NCI-H1436 (cell line): ENCODE results near the gene BLMH.

Experiments used
- DNase-seq: peaks from one replicate; lab custom pipeline; 2025; lab: John Stamatoyannopoulos, UW

Gene BLMH

DNA sequence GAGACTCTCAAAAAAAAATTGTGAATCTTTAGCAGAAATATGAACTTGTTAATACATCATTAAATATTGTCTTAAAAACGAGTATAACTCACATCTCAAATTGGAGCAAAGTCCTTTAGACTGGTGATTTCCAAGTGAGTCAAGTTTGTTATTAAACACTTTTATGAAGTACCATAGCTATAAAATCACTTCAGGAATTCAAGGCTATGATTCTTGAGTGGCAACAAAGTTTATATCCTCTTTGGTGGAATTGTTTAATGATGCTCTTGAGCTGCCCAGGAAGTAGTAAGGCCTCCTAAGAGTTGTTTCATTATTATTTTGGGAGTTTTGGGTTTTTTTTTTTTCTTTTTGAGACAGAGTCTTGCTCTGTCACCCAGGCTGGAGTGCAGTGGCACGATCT is 16.7 kb upstream of the BLMH start:
- no peak for DNase-seq

DNA sequence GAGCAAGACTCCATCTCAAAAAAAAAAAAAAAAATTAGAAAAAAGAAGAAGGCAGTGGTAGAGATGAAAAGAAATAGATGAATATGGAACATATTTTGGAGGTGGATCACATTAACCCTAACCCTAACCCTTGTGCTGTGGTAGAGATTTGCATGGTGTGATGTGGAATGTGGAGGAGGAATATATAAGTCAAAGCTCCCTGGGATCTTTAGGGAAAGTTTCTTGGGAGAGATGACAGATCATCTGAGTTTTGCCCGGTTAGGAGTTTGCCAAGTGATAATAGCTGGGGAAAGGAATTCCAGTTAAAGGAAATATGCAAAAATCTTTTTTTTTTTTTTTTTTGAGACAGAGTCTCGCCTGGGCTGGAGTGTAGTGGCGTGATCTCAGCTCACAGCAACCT is 13.0 kb upstream of the BLMH start:
- no peak for DNase-seq

- no peak for DNase-seq
These were observed 10.5 kb upstream of the BLMH start for GRCh38 chr17:30302241-30302640.

GRCh38 chr17:30300818-30301217 is 9.1 kb upstream of the BLMH start:
- no peak for DNase-seq

GRCh38 chr17:30299000-30299399 is 7.3 kb upstream of the BLMH start:
- no peak for DNase-seq

DNA sequence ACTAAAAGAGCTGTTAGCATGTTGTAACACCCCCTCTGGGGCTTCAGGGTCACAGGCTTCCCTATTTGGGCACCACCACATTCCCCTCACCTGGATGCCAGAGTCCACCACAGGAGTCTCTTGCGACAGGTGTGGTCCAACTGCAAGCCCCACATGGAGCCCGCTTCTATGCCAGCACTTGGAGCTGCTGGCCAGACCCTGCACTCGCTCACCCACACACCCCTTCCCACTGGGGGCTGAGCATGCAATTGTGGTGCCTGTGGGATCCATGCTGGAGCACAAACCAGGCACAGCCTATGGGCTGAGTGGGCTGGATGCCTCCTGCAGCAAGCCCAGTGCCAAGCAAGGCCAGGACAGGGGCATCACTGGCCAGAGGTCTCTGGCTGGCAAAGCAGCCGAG is 6.0 kb upstream of the BLMH start:
- DNase-seq: no peak

DNA sequence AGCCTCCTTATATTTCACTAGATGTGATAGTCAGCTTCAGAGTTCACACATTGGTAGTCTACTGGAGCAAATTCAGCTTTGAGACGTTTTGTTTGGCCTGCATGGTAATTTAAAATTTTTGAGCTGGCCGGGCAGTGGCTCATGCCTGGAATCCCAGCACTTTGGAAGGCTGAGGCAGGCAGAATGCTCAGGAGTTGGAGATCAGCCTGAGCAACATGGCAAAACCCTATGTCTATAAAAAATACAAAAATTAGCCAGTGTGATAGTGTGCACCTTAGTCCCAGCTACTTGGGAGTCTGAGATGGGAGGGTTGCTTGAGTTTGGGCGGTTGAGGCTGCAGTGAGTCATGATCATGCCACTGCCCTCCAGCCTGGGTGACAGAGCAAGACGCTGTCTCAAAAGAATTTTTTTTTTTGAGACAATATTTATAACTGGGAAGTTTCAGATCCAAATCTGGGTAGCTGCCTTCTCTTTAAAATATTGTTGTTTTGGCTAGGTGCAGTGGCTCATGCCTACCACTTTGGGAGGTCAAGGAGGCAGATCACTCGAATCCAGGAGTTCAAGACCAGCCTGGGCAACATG is 4.8 kb upstream of the BLMH start:
- no peak for DNase-seq

- no peak for DNase-seq
These were observed 628 bp upstream of the BLMH start for GRCh38 chr17:30292286-30292858.

DNA sequence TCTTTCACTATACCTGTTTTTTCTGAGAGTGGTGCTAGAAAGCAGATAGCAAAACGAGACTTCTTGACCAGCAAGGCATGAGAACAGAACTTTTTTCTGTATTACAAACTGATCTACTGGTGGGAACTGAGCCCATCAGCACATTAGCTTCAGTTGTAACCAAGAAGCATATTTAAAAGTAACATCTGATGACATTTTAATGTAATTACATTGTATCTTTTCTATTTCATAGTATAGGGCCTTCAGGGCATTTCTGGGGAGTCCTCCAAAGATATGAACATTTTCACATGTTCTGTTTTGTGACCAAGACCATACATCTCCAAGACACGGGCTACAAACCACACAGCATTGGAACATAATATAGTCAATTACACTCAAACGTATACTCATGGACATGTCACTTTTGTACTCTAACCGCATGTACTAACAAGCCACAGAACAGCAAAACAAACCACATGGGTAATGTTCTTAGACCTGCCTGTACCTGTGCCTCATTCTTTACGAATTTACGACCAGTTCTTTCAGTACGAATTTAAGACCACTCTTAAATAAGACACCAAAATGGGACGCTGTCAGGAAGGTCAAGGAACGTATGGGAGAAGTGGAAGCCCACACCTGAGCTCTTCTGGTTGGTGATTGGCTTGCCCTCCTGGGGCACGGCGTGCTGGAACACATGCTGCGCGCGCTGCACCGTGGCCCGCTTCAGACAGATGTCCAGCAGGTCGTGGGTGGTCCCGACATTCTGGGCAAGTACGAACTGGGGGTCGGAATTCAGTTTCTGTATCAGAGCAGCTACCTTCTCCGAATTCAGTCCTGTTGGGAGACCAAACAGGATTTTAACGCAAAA is 825 bp downstream of the BLMH start:
- no peak for DNase-seq

GRCh38 chr17:30290077-30290476 is 1.7 kb downstream of the BLMH start:
- no peak for DNase-seq

DNA sequence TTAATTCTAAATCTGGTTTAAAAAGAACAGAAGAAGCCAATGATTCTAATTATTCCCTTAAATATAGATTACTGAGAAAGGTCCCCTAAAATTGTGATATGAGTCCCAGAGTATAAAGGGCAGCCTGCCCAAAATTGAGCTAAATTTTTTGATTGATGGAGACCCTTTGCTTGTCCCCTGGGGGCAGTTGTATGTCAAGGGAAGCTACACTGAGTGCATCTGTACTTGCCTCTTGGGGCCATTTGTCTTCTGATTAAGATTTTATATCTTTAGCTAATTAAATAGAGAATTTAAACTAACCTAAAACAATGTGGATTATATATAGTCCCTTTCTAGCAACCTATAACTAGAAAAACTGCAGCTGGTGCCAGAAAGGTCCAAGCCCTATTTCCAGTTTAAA is 12.6 kb downstream of the BLMH start:
- no peak for DNase-seq

DNA sequence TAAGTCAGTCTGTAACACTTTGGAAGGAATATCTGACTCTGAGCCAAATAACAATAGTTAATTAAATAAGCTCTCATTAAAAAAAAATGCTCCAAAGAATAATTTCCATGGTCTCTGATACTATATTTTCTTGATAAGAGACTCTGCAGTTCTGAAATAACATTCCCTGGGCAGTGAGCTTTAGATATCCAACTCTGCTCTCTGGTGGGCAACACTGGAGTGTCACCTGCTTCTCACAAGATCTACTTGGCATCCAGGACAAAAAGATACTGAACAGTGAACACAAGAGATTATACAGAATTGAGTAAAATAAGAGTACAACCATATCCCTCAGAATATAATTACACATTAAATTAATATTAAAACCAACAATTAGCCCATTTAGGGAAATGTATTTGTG is 13.7 kb downstream of the BLMH start:
- DNase-seq: peak; percentile 10

DNA sequence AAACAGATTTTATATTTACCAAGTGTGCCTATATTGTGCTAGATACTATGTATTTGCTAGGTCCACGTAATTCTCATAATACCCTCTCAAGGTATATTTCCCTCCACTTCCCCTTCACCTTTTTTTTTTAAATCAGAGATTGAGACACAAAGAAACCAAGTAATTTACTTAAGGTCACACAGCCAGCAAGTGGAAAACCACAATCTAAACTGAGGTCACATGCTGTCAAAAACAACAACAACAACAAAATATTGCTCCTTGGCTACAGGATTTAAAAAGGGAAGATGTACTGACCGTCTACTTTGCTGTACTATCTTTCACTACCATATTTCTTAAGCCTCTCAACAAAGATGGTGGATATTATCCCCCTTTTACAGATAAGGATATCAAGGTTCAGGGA is 15.8 kb downstream of the BLMH start:
- no peak for DNase-seq

DNA sequence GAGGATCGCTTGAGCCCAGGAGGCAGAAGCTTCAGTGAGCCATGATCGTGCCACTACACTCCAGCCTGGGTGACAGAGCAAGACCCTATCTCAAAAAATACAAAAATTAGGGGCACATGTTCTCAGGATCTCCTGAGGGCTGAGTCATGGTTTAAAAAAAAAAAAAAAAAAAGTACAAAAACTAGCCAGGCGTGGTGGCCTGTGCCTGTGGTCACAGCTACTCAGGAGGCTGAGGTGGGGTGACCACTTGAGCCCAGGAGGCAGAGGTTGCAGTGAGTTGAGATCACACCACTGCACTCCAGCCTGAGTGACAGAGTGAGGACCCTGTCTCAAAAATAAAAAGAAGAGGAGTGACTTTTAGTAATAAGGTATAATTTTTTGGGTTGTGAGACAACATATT is 16.9 kb downstream of the BLMH start:
- DNase-seq: no peak

DNA sequence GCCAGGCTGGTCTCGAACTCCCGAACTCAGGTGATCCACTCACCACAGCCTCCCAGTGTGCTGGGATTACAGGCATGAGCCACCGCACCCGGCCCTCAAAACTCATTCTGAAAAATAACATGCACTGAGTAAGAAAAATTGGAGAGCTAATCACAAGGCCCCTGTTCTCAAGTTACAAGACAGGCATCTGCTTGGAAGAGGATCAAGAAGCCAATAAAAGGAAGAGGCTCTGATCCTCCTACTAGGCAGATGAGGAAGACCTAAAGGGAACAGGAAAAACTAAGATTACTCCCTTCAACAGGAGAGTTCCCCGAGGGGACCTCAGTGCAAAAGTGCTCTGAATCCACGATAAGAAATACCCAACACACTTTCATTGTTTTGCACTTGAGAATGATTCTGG is 18.4 kb downstream of the BLMH start:
- no peak for DNase-seq

DNA sequence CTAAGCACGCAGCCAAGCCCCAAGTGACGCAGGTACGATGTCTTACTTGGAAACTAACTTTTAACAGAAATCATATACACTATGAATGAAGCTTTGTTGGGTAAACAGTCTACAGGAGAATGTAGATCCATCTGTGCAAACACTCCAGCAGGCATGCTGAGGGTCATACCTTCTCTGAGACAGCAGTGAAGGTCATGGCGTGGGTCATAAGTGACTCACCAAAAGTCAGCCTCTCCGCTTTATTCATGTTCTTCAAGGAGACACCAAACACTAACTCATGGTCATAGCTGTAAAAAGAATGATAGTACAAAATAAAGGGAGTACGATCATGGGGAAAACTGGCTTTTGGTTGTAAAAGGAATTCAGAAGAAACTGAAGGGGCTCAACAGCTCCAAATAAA is 20.6 kb downstream of the BLMH start:
- DNase-seq: no peak

- DNase-seq: no peak
These were observed 24.1 kb downstream of the BLMH start for GRCh38 chr17:30267625-30268024.

DNA sequence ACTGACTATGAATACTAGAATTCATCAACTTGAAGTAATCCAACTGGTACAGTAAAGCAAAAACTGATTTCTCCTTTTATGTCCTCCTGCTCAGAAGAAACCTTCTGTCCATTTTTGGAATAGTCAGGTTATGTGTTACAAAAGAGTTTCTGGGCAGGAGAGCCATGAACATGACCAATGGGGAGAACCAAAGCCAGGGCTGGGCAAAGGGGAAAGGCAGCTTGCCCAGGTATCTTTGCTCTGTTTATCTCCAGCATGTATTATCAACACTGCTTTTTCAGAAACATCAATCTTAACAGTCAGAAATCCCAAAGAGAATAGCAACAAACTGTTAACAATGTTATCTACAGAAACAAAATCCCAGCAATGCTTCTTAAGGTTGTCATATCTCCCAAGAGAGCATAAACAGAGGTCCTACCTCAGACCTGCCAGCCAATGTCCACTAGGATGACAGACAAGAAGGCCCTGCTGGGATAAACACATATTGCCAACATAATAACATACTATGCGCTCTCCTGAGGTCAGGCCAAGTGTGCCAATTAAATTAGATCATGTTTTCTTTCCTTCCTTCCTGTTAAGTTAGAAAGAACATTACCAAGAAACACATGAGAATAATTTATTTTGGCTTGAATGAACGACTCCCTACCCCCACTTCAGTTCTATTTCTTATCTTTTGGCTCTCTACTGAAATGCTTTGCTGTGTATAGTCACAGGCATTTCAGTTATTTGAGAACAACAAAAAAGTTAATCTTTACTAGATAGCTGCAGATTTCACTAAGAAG is 28.0 kb downstream of the BLMH start:
- DNase-seq: no peak

DNA sequence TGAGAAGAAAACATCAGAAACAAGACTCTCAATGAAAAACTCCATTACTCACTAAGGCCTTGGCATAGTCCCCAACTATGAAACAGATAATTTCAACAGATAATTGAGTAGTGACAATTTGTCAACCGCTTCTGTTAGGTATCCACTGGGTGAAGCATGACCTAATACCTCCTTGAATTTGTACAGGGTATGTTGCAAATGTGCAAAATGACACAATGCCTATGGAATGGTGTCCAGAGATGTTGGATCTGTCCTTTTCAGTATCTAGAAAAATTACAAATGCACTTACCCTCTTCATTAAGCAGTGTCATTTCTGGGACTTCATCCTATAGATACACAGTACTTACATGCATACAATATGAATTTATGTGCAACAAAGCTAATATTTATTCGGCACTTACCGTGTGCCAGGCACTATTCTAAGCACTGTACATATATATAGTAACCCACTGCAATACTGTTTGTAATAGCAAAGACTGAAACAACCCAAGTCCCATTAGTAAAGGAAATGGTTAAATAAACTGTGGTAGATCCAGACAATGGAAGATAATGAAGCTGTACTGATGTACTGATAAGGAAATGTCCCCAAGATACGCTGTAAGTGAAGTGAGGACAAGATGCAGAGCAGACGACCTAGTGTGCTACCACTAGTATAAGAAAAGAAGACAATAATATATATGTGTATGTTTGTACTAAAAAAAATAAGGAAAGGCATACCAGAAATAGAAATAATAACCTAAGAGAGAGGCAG is 34.8 kb downstream of the BLMH start:
- DNase-seq: no peak

DNA sequence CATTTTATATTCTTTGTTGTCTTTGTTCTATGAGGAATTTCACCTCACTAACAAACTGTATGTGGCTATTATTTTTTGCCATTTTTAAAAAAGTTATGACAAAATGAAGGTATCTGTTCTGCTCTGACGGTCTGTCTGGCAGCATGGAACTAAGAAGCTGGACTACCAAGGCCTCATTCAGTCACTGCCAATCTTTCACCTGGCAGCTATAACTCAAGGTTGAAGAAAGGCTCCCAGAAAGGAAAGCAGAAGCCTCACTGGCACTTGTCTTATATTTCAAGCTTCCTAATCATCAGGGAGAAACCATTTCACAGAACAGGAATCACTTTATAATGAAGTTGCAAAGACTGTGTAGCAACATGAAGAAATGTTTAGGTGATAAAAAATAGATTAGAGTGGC is 37.6 kb downstream of the BLMH start:
- DNase-seq: no peak

DNA sequence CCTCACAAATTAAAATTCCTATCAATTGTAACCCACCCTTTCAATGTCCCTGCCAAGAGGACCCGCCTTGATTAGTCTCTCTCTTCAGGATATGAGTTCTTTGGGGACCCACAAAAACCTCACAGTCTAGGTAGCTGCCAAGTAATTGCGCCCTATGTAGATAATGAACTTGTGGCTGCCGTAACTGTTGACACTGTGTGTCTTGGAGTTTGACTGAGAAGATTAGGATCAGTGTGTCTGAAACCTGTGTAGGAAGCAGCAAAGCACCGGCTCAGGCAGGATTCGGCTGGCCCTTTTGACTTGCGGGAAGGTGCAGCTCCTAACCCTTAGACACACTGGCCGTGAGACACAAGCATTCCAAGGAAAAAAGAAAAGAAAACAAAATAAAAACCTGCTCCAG is 38.4 kb downstream of the BLMH start:
- DNase-seq: no peak

DNA sequence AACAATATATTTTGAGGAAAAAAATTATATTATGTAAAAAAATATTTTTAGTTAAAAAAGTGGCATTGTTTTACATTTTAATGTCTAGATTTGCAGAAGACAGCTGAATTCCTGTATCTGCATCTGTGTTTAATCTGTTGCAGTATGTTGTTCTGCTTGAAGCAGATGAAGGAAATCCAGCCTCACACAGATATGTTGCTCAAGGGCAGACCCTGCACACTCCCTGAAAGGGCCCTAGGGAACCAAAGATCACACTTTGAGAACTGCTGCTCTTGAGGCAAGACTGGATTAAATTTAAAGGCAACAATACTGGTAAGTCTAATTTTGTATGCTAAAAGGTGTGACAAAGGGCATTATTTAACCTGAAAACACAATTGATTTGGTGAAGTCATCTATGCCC is 39.8 kb downstream of the BLMH start:
- DNase-seq: no peak
